GM19351 (cell line): ENCODE results near the gene LYPD5.
A peak's percentile ranks its signal among the peaks of the same experiment; 100 is the strongest.
"Not testable (repeated sequence)": the region's sequence is repeated elsewhere in the genome, so short reads cannot be mapped to it uniquely, and the experiment has no call there.

ENCODE experiments used
- ATAC-seq: cut with Tn5 transposase; IDR thresholded peaks from one replicate; pipeline ENCODE4 v1.9.1; 2021; ENCODE audit warnings: mild to moderate bottlenecking, moderate library complexity; ENCODE audit not compliant: unreplicated experiment

LYPD5 gene, protein sequence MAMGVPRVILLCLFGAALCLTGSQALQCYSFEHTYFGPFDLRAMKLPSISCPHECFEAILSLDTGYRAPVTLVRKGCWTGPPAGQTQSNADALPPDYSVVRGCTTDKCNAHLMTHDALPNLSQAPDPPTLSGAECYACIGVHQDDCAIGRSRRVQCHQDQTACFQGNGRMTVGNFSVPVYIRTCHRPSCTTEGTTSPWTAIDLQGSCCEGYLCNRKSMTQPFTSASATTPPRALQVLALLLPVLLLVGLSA

DNA sequence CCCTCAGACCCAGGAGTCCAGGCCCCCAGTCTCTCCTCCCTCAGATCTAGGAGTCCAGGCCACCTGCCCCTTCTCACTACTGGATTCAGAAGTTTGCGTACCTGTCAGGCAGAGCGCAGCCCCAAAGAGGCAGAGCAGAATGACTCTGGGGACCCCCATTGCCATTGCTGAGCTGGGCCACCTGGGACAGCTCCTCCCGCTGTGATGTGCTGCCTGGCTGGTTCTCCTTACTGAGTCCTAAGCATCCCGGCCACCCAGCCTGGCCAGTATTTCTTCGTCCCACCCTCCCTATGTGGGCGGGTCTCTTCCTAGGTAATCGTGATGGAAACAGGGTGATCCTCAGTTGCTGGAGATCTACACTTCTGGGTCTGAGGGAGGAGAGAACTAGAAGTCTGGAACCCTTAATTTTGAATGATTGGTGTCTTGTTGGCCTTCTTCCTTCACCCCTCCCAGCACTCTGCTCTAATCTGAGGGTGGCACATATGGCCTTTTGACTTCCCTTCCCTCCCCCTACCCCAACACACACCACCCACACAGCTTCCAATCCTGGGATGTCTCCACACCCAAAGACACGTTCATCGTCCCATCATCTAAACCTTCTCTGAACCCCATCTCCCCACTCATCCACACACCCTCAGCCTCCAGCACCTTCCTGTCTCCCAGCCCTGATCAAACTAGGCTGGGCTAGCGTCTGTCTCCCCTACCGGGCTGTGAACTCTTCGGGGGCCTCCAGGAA is at the start of gene LYPD5:
Gene LYPD5, minus strand, starts transcription at position 232 of the 736 bp plus-strand sequence. Its CDS starts 67 bp downstream, at position 165.
- ATAC-seq = no peak

DNA sequence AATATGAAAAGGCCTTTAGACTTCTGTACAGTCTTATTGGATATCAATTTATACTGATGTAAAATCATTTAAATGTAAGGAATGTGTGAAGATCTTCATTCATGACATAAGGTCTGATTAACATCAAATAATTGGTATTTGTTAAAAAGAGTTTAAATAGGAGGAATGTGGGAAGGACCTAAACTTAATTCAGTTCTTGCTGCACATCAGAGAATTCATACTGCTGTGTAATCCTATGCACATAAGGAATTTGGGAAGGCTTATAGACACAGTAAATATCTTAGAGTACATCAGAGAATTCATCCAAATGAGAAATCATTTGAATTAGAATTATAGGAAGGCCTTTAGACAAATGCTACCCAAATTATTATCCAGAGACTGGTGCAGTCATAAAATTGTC is 46.6 kb upstream of the LYPD5 start:
- no peak for ATAC-seq

DNA sequence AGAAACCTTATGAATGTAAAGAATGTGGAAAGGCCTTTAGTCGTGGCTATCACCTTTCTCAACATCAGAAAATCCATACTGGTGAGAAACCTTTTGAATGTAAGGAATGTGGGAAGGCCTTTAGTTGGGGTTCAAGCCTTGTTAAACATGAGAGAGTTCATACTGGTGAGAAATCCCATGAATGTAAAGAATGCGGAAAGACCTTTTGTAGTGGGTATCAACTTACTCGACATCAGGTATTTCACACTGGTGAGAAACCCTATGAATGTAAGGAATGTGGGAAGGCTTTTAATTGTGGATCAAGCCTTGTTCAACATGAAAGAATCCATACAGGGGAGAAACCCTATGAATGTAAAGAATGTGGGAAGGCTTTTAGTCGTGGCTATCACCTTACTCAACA is 45.6 kb upstream of the LYPD5 start:
- ATAC-seq = no peak

DNA sequence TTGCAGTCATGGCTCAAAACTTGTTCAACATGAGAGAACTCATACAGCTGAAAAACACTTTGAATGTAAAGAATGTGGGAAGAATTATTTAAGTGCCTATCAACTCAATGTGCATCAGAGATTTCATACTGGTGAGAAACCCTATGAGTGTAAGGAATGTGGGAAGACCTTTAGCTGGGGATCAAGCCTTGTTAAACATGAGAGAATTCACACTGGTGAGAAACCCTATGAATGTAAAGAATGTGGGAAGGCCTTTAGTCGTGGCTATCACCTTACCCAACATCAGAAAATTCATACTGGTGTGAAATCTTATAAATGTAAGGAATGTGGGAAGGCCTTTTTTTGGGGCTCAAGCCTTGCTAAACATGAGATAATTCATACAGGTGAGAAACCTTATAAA is 45.0 kb upstream of the LYPD5 start:
- ATAC-seq = no peak

DNA sequence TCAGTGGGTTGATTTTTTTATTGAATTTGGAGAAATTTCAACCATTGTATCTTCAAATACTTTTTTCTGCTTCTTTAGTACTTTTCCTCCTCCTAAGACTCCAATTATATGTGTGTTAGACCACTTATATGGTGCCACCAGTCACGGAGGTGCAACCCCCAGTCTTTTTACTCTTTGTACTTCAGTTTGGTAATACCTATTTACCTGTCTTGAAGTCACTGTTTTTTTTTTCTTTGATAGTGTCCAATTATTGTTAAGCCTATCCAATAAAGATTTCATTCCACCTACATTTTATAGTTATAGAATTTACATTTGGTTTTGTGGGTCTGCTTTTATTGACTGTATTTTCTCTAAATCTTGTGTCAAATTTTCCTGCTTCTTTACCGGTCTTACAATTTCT is 39.8 kb upstream of the LYPD5 start:
- ATAC-seq = no peak

DNA sequence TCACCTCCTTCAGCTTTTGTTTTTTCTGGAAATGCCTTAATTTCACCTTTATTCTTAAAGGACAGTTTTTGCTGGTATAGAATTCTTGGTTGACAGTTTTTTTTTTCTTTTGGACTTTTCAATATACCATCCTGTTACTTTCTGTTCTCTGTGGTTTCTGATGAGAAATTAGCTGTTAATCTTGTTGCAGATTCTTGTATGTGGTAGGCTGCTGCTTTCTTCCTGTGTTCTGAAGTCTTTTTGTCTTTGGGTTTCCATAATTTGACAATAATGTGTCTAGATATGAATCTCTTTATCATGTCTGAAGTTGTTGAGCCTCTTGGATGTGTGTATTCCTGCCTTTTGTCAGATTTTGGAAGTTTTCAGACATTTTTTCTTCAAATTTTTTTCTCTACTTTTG is 36.9 kb upstream of the LYPD5 start:
- ATAC-seq = no peak

DNA sequence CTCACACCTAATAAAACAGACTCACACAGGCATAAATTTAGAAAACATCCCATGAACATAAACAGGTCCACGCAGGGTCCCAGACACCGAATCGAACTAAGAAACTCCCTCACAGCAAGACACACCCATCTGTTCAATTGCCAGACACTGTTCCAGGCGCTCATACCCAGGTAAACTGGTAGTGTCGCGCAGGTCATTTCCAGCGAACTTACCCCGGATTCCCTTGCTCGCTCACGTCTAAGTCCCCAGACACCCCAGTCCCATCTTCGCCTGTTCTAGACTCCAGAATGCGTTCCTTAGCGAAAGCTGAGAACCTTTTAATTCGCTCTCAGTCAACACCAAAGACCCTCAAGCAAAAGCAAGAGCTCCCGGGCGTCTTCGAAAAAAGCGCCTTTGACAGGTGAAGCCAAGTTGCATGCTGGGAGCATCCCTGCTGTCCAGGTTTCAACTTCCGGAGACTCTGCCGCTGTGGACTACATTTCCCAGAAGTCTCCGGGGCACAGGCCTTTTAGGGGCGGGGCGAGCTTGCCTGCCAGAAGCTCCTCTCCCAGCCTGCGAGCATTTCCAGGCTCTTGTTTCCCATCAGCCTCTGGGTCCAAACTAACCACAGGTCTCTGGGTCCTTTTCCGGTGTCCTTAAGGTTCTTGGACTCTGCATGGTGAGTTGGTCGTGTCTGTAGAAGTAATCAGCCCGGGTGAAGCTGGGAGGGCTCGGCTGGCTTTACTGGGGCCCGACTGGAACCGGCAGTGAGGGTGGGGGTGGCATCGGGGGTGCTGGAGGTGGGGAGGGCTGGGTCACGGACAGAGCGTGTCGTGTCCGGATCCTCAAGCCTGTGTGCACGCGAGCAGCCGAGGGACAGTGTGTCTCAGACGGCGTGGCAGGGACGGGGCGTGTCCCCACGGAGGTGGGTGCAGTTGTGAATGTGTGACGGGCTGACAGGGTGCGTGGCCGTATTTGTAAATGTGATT is 24.8 kb upstream of the LYPD5 start, which contains the start of gene ZNF283:
Gene ZNF283, plus strand, starts transcription at position 535 of the 968 bp plus-strand sequence. CDS start 6,184 bp downstream, outside the sequence.
- peak; percentile 88 for ATAC-seq

DNA sequence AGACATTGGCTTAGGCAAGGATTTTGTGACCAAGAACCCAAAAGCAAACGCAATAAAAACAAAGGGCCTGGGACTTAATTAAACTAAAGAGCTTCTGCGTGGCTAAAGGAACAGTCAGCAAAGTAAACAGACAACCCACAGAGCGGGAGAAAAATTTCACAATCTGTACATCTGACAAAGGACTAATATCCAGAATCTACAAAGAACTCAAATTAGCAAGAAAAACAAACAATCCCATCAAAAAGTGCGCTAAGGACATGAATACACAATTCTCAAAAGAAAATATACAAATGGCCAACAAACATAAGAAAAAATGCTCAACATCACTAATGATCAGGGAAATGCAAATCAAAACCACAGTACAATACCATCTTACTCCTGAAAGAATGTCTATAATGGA is 22.3 kb upstream of the LYPD5 start:
- ATAC-seq = not testable (repeated sequence)

DNA sequence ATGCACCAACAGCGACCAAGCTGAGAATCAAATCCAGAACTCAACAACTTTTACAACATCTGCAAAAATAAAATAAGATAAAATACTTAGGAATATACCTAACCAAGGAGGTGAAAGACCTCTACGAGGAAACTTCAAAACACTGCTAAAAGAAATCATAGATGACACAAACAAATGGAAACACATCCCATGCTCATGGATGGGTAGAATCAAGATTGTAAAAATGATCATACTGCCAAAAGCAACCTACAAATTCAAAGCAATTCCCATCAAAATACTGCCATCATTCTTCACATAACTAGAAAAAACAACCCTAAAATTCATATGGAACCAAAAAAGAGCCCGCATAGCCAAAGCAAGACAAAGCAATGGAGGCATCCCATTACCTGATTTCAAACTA is 21.6 kb upstream of the LYPD5 start:
- not testable (repeated sequence) for ATAC-seq

DNA sequence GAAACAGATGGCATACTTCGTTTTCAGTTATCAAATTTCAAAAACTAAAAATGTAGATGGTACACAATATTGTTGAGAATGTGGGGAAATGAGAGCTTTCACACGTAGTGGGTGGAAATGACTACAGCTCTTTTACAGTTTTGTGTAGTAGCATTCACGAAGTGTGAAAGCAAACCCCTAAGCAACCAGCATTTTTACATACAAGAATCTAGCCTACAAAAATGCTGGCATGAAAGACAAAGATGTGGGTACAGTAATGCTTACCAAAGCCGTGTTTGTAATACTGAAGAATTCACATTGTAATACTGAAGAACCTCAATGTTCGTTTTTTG is 18.6 kb upstream of the LYPD5 start:
- ATAC-seq = no peak

DNA sequence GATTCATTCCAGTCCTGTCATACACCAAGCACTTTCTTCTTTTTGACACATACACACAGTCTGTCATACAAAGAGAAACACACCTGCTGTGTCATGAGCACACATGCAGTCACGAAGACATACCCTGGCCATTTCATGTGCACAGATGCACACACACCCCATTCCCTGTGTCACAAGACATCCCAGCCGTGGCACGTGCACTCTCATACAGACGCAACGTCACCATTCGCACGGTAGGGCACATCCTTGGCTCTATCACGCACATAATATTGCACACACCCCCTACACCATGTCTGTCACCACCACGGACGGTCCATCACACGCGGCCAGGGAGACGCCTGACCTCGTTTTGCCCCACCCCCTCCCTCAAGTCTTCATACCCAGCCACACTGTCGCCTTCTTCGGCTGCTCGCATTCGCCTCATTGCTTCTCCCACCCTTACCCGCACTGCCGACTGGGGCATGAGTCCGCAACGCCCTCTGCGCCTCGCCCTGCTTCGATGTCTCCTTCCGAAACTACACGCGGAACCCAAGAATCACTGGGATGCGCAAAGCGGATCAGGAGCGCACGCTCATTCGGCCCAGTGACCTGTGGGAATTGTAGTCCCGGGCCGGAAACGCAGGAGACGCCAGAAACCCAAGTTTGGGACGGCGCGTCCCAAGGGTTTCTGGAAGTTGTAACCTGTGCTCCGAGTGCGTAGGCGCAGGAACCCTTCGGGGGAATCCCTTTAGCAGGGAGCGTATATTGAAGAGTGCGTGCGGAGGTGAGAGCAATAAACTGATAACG is 18.0 kb upstream of the LYPD5 start:
- ATAC-seq = no peak

DNA sequence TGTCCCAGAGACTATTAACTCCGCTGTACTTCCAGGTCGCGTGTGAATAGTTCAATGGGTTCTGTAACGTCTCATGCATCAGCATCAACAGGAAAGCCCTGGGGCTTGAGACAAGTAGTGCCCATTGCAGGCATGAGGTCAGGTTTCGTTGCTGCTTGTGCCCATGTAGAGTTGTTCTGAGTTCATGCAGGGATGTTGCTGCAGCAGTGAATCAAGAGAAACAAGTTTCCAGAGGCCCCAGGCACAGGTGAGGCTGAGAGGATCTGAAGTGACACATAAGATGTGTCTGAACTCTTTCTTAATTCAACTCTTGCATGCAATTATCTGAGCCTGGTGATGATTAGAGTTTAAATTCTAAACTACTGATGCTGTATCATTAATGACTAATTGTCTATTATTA is 16.3 kb upstream of the LYPD5 start:
- no peak for ATAC-seq

DNA sequence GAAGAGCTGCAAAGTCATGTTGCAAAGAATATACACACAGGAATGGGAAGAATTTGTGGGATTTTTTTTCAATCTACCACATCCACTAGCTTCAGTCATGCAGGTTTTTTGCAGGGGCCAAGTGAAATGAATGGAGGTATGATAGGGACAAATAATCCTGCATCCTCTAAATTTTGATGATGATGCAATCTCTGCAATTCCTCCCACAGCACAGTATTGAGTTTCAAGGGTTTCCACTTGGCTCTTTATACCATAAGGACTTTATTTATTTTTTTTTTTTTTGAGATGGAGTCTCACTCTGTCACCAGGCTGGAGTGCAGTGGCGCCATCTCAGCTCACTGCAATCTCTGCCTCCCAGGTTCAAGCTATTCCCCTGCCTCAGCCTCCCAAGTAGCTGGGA is 15.2 kb upstream of the LYPD5 start:
- ATAC-seq = not testable (repeated sequence)

DNA sequence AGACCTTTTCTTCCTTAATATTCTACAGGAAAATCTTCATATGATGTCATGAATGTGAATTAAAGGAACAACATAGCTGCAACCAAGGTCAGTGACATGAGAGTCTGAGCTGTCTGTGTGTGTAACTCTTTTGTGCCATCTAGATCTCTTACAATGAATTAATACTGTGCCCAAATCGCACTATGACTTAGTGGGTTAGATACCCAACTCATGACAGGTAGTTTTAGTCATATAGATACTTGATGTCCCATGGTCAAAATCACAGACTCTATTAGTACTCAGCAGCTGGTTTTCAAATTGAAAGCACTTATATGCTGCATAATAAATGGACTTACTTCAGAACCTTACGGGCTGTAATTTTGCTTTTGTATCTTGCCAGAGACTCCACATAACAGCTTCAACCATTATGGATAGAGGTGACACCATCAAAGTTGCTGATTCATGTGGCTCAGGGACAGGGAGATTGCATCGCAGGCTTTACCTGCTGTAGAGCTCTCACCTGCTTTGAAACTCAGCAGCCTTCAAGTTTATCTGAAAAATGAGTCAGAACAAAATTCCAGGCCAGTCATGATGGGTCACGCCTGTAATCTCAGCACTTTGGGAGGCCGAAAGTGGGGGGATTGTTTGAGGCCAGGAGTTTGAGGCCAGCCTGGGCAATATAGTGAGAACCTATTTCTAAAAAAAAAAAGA is 12.6 kb upstream of the LYPD5 start:
- ATAC-seq = no peak

DNA sequence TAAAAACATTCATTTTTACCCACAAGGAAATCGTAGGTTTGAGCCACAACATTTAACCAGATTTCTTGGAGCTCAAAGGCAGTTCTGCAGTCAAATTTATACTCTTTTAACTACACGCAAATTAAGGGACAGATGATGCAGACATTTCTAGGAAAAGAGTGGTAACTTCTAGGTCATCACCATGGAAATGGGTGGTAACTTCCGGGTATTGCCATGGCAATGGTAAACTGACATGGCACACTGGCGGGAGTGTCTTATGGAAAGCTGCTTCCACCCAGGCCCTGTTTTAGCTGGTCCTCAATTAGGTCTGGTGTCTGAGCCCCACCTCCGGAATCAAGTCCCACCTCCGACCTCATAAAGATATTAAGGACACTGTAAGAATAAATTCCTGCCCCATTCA is 10.4 kb upstream of the LYPD5 start:
- no peak for ATAC-seq

DNA sequence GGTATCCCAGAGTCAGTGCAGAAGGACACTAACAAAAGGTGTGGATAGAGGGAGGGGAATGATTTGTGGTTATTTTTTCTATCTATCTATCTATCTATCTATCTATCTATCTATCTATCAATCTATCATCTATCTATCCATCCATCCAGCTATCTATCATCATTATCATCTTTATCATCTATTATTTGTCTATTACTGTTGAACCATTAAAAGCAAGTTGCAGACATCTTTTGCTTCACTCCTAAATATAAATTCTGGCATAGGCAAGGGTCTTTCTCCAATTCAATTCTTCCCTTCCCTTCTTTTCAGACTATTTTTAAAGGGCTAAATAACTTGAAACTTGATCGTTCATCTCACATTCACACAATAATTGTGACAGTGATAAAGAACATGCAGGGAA is 10.0 kb upstream of the LYPD5 start:
- ATAC-seq = no peak

DNA sequence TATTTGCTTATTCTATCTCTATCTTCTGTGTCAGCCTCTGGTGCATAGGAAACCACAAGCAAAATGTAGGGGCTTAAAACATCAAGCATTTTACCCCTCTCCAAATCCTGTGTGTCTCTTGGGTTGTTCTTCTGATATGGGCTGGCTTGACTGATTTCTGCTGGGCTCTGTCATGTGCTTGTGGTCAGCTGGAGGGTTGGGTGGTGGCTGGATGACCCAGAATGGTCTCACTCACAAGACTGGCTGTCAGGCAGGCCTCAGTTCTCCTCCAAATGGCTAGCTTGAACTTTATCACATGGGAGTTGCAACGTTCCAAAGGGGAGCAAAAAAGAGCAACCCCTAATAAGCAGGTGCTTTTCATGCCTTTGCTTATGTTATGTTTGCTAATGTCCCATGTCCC is 9.6 kb upstream of the LYPD5 start:
- ATAC-seq = no peak

DNA sequence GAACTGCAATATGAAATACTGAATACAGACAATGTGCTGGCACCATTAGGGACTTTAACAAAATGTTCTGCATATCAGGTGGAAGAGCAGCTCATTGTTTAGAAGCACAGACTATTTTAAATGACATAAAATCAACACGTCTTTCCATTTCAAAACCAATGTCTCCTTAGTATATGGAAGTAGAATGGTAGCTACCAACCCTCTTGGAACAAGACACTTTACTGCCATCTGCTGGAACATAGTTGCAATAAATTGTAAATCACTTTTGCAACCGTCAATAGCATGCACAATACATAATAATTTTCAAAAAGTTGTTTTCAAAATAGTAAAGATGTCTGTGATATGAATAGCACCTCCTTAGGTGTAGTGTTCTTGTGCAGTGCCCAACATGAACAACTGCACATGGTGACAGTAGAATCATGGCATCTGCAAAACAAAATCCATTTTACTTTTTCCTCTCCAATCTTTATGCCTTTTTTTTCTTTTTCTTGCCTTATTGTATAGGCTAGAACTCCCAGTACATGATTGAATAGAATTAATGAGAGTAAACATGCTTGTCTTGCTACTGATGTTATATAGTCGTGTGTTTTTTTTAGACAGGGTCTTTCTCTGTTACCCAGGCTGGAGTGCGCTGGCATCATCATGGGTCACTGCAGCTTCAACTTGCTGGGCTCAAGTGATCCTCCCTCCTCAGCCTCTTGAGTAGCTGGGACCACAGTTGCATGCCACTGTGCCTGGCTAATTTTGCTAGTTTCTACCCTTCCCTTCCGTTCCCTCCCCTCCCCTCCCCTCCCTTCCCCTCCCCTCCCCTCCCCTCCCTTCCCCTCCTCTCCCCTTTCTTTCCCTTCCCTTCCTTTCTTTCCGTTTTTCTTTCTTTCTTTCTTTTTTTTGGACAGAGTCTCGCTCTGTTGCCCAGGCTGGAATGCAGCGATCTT is 7.8 kb upstream of the LYPD5 start:
- ATAC-seq = no peak

DNA sequence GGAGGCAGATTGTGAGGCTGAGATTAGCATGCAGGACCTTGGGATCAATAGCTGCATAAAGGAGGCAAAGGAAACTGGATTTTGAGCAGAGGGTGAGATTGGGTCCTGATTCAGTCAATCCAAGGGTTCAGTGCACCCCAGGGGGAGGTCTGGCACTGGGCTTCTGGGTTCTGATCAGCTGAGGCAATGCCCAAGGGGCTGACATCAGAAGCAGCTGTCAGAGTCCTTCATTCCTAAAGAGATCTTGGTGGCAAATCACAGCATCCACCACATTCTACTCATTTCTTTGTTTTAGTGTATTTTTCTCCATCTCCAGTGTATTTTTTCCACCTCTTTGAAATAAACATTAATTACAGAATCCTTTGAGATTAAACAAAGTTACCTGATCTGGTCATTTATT is 5.4 kb upstream of the LYPD5 start:
- ATAC-seq = no peak
